Brain microvascular endothelial cell (primary cell): ENCODE results near the gene KANSL2.
"Not testable (repeated sequence)": the region's sequence is repeated elsewhere in the genome, so short reads cannot be mapped to it uniquely, and the experiment has no call there.

Source experiments
- DNase-seq: peaks from one replicate; pipeline ENCODE4 v3.0.0-alpha.2; 2020
- H3K27ac ChIP-seq: fragments of 250-450 bp; sonication (Bioruptor Pico); 2 replicates; pipeline ENCODE4 v1.5.1; 2020; ENCODE audit warnings: mild to moderate bottlenecking, moderate library complexity
- H3K27me3 ChIP-seq: fragments of 250-450 bp; sonication (Bioruptor Pico); replicated peaks from 2 replicates; pipeline ENCODE4 v1.5.1; 2020; ENCODE audit warnings: mild to moderate bottlenecking
- H3K36me3 ChIP-seq: fragments of 250-450 bp; sonication (Bioruptor Pico); replicated peaks from 2 replicates; pipeline ENCODE4 v1.5.1; 2020; ENCODE audit warnings: mild to moderate bottlenecking
- H3K4me3 ChIP-seq: 2 replicates; pipeline ENCODE4 v1.5.1; 2011; ENCODE audit warnings: low read depth, mild to moderate bottlenecking, control low read depth, low read length, moderate library complexity
- CTCF ChIP-seq: IDR thresholded peaks from 2 replicates; pipeline ENCODE4 v1.5.1; 2011; ENCODE audit warnings: low read depth, mild to moderate bottlenecking, moderate library complexity, low read length, control low read depth, inconsistent platforms; ENCODE audit errors: missing control alignments
- in situ Hi-C: cut with HindIII; loops from 2 replicates; pipeline ENCODE4 v1.10.0; 2017; ENCODE audit warnings: low sequenced_read_pairs, low pct_ligation_motif_present

KANSL2 gene

GRCh38 chr12:48680861-48681260, 1.2 kb downstream of the KANSL2 start:
- Histone ChIP-seq H3K27me3 (no peaks in the 10 kb centered on the region), H3K4me3 (peak overlapping the region; percentile 98), H3K36me3 (peaks cover 37% of the 10 kb centered on the region), H3K27ac (no peak overlapping the region)
- no peak for DNase-seq
- in situ Hi-C loops: no loop called here
- TF ChIP-seq CTCF: no peak

GRCh38 chr12:48678551-48679185, 3.4 kb downstream of the KANSL2 start:
- DNase-seq: no peak
- Histone ChIP-seq H3K4me3 (no peak overlapping the region), H3K27me3 (no peaks in the 10 kb centered on the region), H3K27ac (no peak overlapping the region), H3K36me3 (peaks cover 44% of the 10 kb centered on the region)
- TF ChIP-seq CTCF: no peak
- in situ Hi-C loops: no loop called here

- Histone ChIP-seq H3K27ac (no peak overlapping the region), H3K4me3 (no peak overlapping the region), H3K27me3 (no peaks in the 10 kb centered on the region), H3K36me3 (peaks cover 73% of the 10 kb centered on the region)
- TF ChIP-seq CTCF: no peak
- DNase-seq: no peak
- in situ Hi-C loops: no loop called here
Measured at GRCh38 chr12:48671231-48671856, 10.7 kb downstream of the KANSL2 start.

GRCh38 chr12:48668996-48669395, 13.0 kb downstream of the KANSL2 start:
- Histone ChIP-seq H3K27me3 (no peaks in the 10 kb centered on the region), H3K36me3 (peaks cover 72% of the 10 kb centered on the region), H3K27ac (no peak overlapping the region), H3K4me3 (no peak overlapping the region)
- DNase-seq: no peak
- in situ Hi-C loops: no loop called here
- no peak for TF ChIP-seq CTCF

- H3K4me3 ChIP-seq: no peak overlapping the region
- H3K36me3 ChIP-seq: peaks cover 67% of the 10 kb centered on the region
- H3K27me3 ChIP-seq: no peaks in the 10 kb centered on the region
- in situ Hi-C loops: no loop called here
- no peak for TF ChIP-seq CTCF
- no peak for DNase-seq
- H3K27ac ChIP-seq: no peak overlapping the region
Measured at GRCh38 chr12:48659863-48660262, 22.2 kb downstream of the KANSL2 start.

GRCh38 chr12:48651681-48652080, 30.4 kb downstream of the KANSL2 start:
- Histone ChIP-seq H3K27ac (no peak overlapping the region), H3K36me3 (peaks cover 38% of the 10 kb centered on the region), H3K27me3 (no peaks in the 10 kb centered on the region), H3K4me3 (no peak overlapping the region)
- in situ Hi-C loops: no loop called here
- no peak for DNase-seq
- no peak for TF ChIP-seq CTCF

GRCh38 chr12:48645354-48645753, 36.7 kb downstream of the KANSL2 start:
- in situ Hi-C loops, H3K27ac ChIP-seq, H3K27me3 ChIP-seq, DNase-seq, H3K4me3 ChIP-seq: not testable (repeated sequence)
- peaks cover 11% of the 10 kb centered on the region for H3K36me3 ChIP-seq
